ENCODE data around the gene AMZ2. TPM values are rescaled to one million over a fixed set of nuclear protein-coding genes. Genes with fewer than 3 reads are reported as not detected.

AMZ2 gene
- total RNA-seq, 4 donors from 2014 or later, result 38.2 to 69.9 (median 60.1) TPM

GRCh38 chr17:68299817-68300216, 52.0 kb downstream of the AMZ2 start:
- no peaks in the 10 kb centered on the region for H3K36me3 ChIP-seq
- no peak overlapping the region for H3K27ac ChIP-seq (replicated peaks in 1 of 4)
- intact Hi-C loops (cut with DNase I), result no loop called here
- no peaks in the 10 kb centered on the region for H3K4me1 ChIP-seq
- no peaks in the 10 kb centered on the region for H3K9me3 ChIP-seq
- H3K27me3 ChIP-seq, result peaks cover 0 to 25% (median 0%) of the 10 kb centered on the region in 4 donors
- H3K4me3 ChIP-seq, result no peak overlapping the region
- TF ChIP-seq POLR2A (IDR thresholded peaks at IDR 0.05; ENCODE audit: low read depth) (no peak), POLR2AphosphoS5 (IDR thresholded peaks at IDR 0.05) (no peak), EP300 (IDR thresholded peaks at IDR 0.05) (no peak), CTCF (IDR thresholded peaks at IDR 0.05) (no peak)
- no peak for DNase-seq (ENCODE audit: extremely low spot score)
- WGBS, result 97% methylated on average over 3 of the region's 3 CpGs

GRCh38 chr17:68301438-68301959, 53.7 kb downstream of the AMZ2 start:
- Histone ChIP-seq H3K4me1 (no peaks in the 10 kb centered on the region), H3K27me3 (peaks cover 0 to 8% (median 0%) of the 10 kb centered on the region in 4 donors), H3K4me3 (no peak overlapping the region), H3K27ac (replicated peaks in 1 of 4) (no peak overlapping the region), H3K36me3 (no peaks in the 10 kb centered on the region), H3K9me3 (no peaks in the 10 kb centered on the region)
- intact Hi-C loops (cut with DNase I), result no loop called here
- TF ChIP-seq CTCF (IDR thresholded peaks at IDR 0.05) (no peak), POLR2A (IDR thresholded peaks at IDR 0.05; ENCODE audit: low read depth) (no peak), POLR2AphosphoS5 (IDR thresholded peaks at IDR 0.05) (no peak), EP300 (IDR thresholded peaks at IDR 0.05) (no peak)
- WGBS, result 63% methylated on average over 9 of the region's 9 CpGs
- DNase-seq (ENCODE audit: extremely low spot score), result no peak

- 67% methylated on average over 8 of the region's 10 CpGs for WGBS
- intact Hi-C loops (cut with DNase I), result no loop called here
- no peaks in the 10 kb centered on the region for H3K4me1 ChIP-seq
- H3K4me3 ChIP-seq, result no peak overlapping the region
- no peak overlapping the region for H3K27ac ChIP-seq (replicated peaks in 1 of 4)
- no peaks in the 10 kb centered on the region for H3K36me3 ChIP-seq
- no peak for TF ChIP-seq CTCF (IDR thresholded peaks at IDR 0.05)
- TF ChIP-seq POLR2A (IDR thresholded peaks at IDR 0.05; ENCODE audit: low read depth), result no peak
- TF ChIP-seq EP300 (IDR thresholded peaks at IDR 0.05), result no peak
- no peak for TF ChIP-seq POLR2AphosphoS5 (IDR thresholded peaks at IDR 0.05)
- no peaks in the 10 kb centered on the region for H3K9me3 ChIP-seq
- DNase-seq (ENCODE audit: extremely low spot score), result no peak
- H3K27me3 ChIP-seq, result peaks cover 0 to 2% (median 0%) of the 10 kb centered on the region in 4 donors
These were observed 54.3 kb downstream of the AMZ2 start for GRCh38 chr17:68302066-68302564.

GRCh38 chr17:68302666-68303065, 54.8 kb downstream of the AMZ2 start:
- no peaks in the 10 kb centered on the region for H3K27me3 ChIP-seq

More at GRCh38 chr17:68302666-68303065, 54.8 kb downstream of the AMZ2 start:
- TF ChIP-seq CTCF (IDR thresholded peaks at IDR 0.05), result no peak
- no peak for TF ChIP-seq EP300 (IDR thresholded peaks at IDR 0.05)
- TF ChIP-seq POLR2A (IDR thresholded peaks at IDR 0.05; ENCODE audit: low read depth), result no peak
- no peak for TF ChIP-seq POLR2AphosphoS5 (IDR thresholded peaks at IDR 0.05)
- H3K36me3 ChIP-seq, result no peaks in the 10 kb centered on the region
- no peaks in the 10 kb centered on the region for H3K9me3 ChIP-seq
- intact Hi-C loops (cut with DNase I), result no loop called here
- DNase-seq (ENCODE audit: extremely low spot score), result no peak
- no peaks in the 10 kb centered on the region for H3K4me1 ChIP-seq
- 66% methylated on average over 4 of the region's 4 CpGs for WGBS
- no peak overlapping the region for H3K4me3 ChIP-seq
- H3K27ac ChIP-seq (replicated peaks in 1 of 4), result no peak overlapping the region
